ENCODE data around the gene PRUNE2. TPM values are rescaled to one million over a fixed set of nuclear protein-coding genes. Genes with fewer than 3 reads are reported as not detected.

Gene PRUNE2
- total and polyA plus RNA-seq, 2 of the 13 experiments (the other 11 are each of a cell fraction or from before 2014, with no cell fraction given) = 0.02 TPM; not detected in 1

DNA sequence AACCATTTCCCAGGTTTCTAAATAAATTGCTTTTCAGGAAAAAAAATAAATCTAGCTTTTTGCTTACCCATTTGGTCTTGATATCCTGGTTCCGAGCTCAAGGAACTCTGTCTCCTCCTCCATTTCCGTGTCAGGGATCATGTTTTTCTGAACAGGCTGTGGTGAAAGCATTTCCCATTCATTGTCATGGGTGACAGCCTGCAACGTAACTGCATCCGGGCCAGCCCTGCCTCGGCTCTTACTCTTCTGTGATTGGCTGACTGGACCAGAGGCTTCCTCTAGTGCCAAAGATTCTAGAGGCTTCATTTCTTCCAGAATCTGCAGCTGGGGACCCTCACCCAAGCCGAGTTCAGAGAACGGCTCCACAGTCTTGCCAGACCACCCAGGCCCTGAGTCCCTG, 202.6 kb downstream of the PRUNE2 start:
- Histone ChIP-seq H3K27me3 (ENCODE audit: control insufficient read depth in 1 of 2, insufficient read depth in 2 of 2, low read length in 2 of 2) (peaks cover 0 to 8% of the 10 kb centered on the region in 2 experiments; a peak in 3 of 5 replicates), H3K9ac (ENCODE audit: insufficient read depth, low read depth, low read length) (no peak overlapping the region), H3K27ac (ENCODE audit: extremely low read length, insufficient read depth, low read length) (no peak overlapping the region), H3K4me1 (ENCODE audit: insufficient read depth, low read length) (no peaks in the 10 kb centered on the region), H3K79me2 (ENCODE audit: insufficient read depth, low read length) (no peaks in the 10 kb centered on the region), H2AFZ (ENCODE audit: low read length) (no peak overlapping the region), H3K4me3 (replicated peaks in 1 of 3; ENCODE audit: insufficient read depth in 1 of 3, low read depth in 2 of 3, low read length in 3 of 3) (no peak overlapping the region), H3K36me3 (replicated peaks in 1 of 2; ENCODE audit: control insufficient read depth in 1 of 2, insufficient read depth in 2 of 2, low read length in 2 of 2) (no peaks in the 10 kb centered on the region), H4K20me1 (ENCODE audit: insufficient read depth, low read length) (no peaks in the 10 kb centered on the region), H3K4me2 (ENCODE audit: low read depth, low read length) (no peak overlapping the region), H3K9me3 (ENCODE audit: low read length) (no peaks in the 10 kb centered on the region)
- DNase-seq (ENCODE audit: low spot score) = no peak
- TF ChIP-seq SKI (IDR thresholded peaks at IDR 0.05; ENCODE audit: partially characterized antibody) (no peak), FIP1L1 (IDR thresholded peaks at IDR 0.05; ENCODE audit: borderline replicate concordance, insufficient read depth, low read depth, low read length) (no peak), ZNF24 (IDR thresholded peaks at IDR 0.05) (no peak), ZNF777 (CRISPR knock-in tag; IDR thresholded peaks at IDR 0.05) (no peak), ZNF234 (CRISPR knock-in tag; conservative IDR thresholded peaks at IDR 0.05) (no peak), MLX (CRISPR knock-in tag; IDR thresholded peaks at IDR 0.05) (no peak), ZFAT (CRISPR knock-in tag; conservative IDR thresholded peaks at IDR 0.05) (no peak), ZFY (CRISPR knock-in tag; IDR thresholded peaks at IDR 0.05) (no peak), ZNF44 (CRISPR knock-in tag; IDR thresholded peaks at IDR 0.05) (no peak), ZIK1 (CRISPR knock-in tag; IDR thresholded peaks at IDR 0.05; ENCODE audit: borderline replicate concordance, low read depth) (no peak), FOXC1 (CRISPR knock-in tag; IDR thresholded peaks at IDR 0.05; ENCODE audit: borderline replicate concordance) (no peak), CHD2 (IDR thresholded peaks at IDR 0.05; ENCODE audit: low read depth, low read length) (no peak), ZNF580 (CRISPR knock-in tag; IDR thresholded peaks at IDR 0.05; ENCODE audit: borderline replicate concordance, low read depth) (no peak)
- TF ChIP-seq, protein P1, sequence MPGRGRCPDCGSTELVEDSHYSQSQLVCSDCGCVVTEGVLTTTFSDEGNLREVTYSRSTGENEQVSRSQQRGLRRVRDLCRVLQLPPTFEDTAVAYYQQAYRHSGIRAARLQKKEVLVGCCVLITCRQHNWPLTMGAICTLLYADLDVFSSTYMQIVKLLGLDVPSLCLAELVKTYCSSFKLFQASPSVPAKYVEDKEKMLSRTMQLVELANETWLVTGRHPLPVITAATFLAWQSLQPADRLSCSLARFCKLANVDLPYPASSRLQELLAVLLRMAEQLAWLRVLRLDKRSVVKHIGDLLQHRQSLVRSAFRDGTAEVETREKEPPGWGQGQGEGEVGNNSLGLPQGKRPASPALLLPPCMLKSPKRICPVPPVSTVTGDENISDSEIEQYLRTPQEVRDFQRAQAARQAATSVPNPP (CRISPR knock-in tag; IDR thresholded peaks at IDR 0.05) = no peak
- TF ChIP-seq, protein P2, sequence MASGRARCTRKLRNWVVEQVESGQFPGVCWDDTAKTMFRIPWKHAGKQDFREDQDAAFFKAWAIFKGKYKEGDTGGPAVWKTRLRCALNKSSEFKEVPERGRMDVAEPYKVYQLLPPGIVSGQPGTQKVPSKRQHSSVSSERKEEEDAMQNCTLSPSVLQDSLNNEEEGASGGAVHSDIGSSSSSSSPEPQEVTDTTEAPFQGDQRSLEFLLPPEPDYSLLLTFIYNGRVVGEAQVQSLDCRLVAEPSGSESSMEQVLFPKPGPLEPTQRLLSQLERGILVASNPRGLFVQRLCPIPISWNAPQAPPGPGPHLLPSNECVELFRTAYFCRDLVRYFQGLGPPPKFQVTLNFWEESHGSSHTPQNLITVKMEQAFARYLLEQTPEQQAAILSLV (CRISPR knock-in tag; IDR thresholded peaks at IDR 0.05; ENCODE audit: borderline replicate concordance) = no peak
- CTCF ChIA-PET (ENCODE audit: low intra/inter-chr PET ratio, low total read pairs) = interaction anchor here (2.4 kb wide), 1 partner anchor 256 kb away, joined by 15 read pairs; no protein-coding TSS in a partner anchor
- 16% methylated on average over 5 of the region's 7 CpGs for WGBS (ENCODE audit: low lambda C conversion rate)
- no peak for FAIRE-seq
- no peak for ATAC-seq
- POLR2A ChIA-PET = no interaction called here
- in situ Hi-C loops (cut with HindIII; ENCODE audit: extremely low pct_ligation_motif_present, low pct_unique_long_range_greater_than_20kb) (no loop called here), intact Hi-C loops (cut with micrococcal nuclease; ENCODE audit: unreplicated experiment) (loop anchor here (5.0 kb wide), 1 partner anchor 401 kb away; no protein-coding TSS in a partner anchor)
- no TSS peak for BruUV-seq (replicated peaks)

Measured in HepG2 (cell line).